A673 (cell line): ENCODE data around the gene BACH2.

Experiments used
- EZH2 ChIP-seq: fragments of 200-600 bp; sonication (generic); IDR thresholded peaks from 2 replicates; pipeline ENCODE4 v1.6.1; 2017; ENCODE audit warnings: borderline replicate concordance, low read depth, mild to moderate bottlenecking, mixed read lengths, antibody characterized with exemption, low read length; ENCODE audit not compliant: poor library complexity, severe bottlenecking
- TF ChIP-seq, protein P1 (sequence below): fragments of 300-800, 200-600 bp; sonication (generic); conservative IDR thresholded peaks from 2 replicates; pipeline ENCODE4 v1.5.1; 2017; ENCODE audit warnings: low read depth, mild to moderate bottlenecking, antibody characterized with exemption, low read length, moderate library complexity, mixed read lengths

DNA sequence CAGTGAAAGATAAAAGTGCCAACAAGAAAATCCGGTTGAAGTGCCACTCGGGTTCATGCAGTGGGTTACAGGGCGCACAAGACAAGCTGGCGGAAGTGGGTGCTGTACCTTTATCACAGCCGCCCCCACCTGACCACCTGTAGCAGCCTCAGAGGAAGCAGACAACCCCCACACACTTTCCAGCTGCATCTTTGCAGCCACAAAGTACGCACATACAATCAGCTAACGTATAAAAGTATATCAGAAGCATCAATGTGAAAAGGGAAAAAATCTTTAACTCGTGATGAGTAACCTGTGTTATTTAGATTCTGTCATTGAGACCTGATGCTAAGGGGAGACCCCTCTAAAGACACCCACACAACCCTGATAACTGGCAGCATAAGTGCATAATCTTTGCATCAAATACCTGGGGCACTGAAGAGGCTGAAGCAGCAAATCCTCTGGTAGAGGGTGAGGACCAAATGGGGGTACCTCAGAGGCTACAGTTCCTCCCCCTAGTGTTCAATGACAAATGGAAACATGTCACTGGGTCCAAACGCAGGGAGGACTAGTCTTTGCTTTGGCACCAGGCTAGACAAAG is 22.1 kb downstream of the BACH2 start:
- TF ChIP-seq, protein P1, sequence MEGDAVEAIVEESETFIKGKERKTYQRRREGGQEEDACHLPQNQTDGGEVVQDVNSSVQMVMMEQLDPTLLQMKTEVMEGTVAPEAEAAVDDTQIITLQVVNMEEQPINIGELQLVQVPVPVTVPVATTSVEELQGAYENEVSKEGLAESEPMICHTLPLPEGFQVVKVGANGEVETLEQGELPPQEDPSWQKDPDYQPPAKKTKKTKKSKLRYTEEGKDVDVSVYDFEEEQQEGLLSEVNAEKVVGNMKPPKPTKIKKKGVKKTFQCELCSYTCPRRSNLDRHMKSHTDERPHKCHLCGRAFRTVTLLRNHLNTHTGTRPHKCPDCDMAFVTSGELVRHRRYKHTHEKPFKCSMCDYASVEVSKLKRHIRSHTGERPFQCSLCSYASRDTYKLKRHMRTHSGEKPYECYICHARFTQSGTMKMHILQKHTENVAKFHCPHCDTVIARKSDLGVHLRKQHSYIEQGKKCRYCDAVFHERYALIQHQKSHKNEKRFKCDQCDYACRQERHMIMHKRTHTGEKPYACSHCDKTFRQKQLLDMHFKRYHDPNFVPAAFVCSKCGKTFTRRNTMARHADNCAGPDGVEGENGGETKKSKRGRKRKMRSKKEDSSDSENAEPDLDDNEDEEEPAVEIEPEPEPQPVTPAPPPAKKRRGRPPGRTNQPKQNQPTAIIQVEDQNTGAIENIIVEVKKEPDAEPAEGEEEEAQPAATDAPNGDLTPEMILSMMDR = peak; percentile 35; the same call in 1 of the 2 replicates
- no peak for TF ChIP-seq EZH2
